Spleen (tissue), 11 donors: Measurements from ENCODE around the gene SMIM21. TPM values are rescaled to one million over a fixed set of nuclear protein-coding genes. Genes with fewer than 3 reads are reported as not detected.

Source experiments
- DNase-seq: peaks from one replicate; pipeline ENCODE4 v3.0.0-alpha.2; 2020
- H3K27ac ChIP-seq, 8 donors: fragments of 200-600 bp; sonication (generic) in 7 of 8; 1 replicate in 4 of 8; 2 replicates in 4 of 8; pipeline versions ENCODE4 v1.5.0 to v1.8.0; 2016 to 2021; ENCODE audit warnings: inconsistent platforms in 4 of 8, mild to moderate bottlenecking in 4 of 8, moderate library complexity in 1 of 8
- H3K27me3 ChIP-seq, 7 donors: fragments of 200-600 bp; sonication (generic) in 6 of 7; replicated peaks in 1 of 7; 1 replicate in 4 of 7; 2 replicates in 3 of 7; pipeline versions ENCODE4 v1.5.0 to v1.8.0; 2016 to 2021; ENCODE audit warnings: inconsistent platforms in 3 of 7, mild to moderate bottlenecking in 1 of 7
- H3K36me3 ChIP-seq, 6 donors: fragments of 200-600 bp; sonication (generic) in 5 of 6; 1 replicate in 4 of 6; 2 replicates in 2 of 6; pipeline versions ENCODE4 v1.5.0 to v1.8.0; 2016 to 2021; ENCODE audit warnings: inconsistent platforms in 2 of 6
- H3K4me1 ChIP-seq, 6 donors: fragments of 200-600 bp; sonication (generic) in 5 of 6; 1 replicate in 3 of 6; 2 replicates in 3 of 6; pipeline versions ENCODE4 v1.5.0 to v1.8.0; 2016 to 2021; ENCODE audit warnings: inconsistent platforms in 3 of 6
- H3K4me3 ChIP-seq, 8 donors: fragments of 200-600 bp; sonication (generic) in 7 of 8; 1 replicate in 4 of 8; 2 replicates in 4 of 8; pipeline versions ENCODE4 v1.5.0 to v1.8.0; 2016 to 2021; ENCODE audit warnings: inconsistent platforms in 4 of 8, mild to moderate bottlenecking in 4 of 8, moderate library complexity in 2 of 8
- H3K9me3 ChIP-seq, 8 donors: fragments of 200-600 bp; sonication (generic) in 7 of 8; 1 replicate in 4 of 8; 2 replicates in 4 of 8; pipeline versions ENCODE4 v1.5.0 to v1.8.0; 2016 to 2021; ENCODE audit warnings: inconsistent platforms in 4 of 8
- POLR2A ChIP-seq, 3 donors: fragments of 450-650 bp; IDR thresholded peaks; one replicate each; pipeline ENCODE4 v1.5.1; 2017; ENCODE audit warnings: antibody characterized with exemption in 3 of 3, mild to moderate bottlenecking in 1 of 3
- POLR2AphosphoS5 ChIP-seq, 3 donors: sonication (generic); formaldehyde crosslinking; IDR thresholded peaks; one replicate each; pipeline ENCODE4 v1.5.1; 2017; ENCODE audit warnings: antibody characterized with exemption in 3 of 3
- WGBS, 5 donors: extraction: QIAGEN DNeasy Blood & Tissue Kit in 3 of 5; methylation state at CpG; one replicate each; pipeline versions ENCODE4 v1.1.5 to v1.1.7; 2013 to 2018; 5-methylcytosine and 5-hydroxymethylcytosine counted together
- intact Hi-C: fragments of 100-400 bp; cut with DNase I; formaldehyde crosslinking; loops from one replicate; pipeline ENCODE4 v1.15.0; 2023; ENCODE audit warnings: low total_unique reads
- polyA plus RNA-seq, 3 donors: library from polyadenylated mRNA; stranded (reverse); fragments of 200-250 nt; gene quantifications; one replicate each; pipeline ENCODE4 v1.2.1, GENCODE V29; 2013
- total RNA-seq, 7 donors: library from RNA; depleted of rRNA in 3 of 7; stranded (reverse); fragments of >200 nt in 3 of 7; fragmentation: NEBNext Ultra II Directional in 4 of 7; extraction: Animal tissue kit (Norgen Biotek cat#: 25700) in 4 of 7; gene quantifications; one replicate each; pipeline versions ENCODE4 v1.1.0 to v1.2.1, GENCODE V29; 2016 to 2021
- TF ChIP-seq, protein P1 (sequence below), 11 experiments: fragments of 200-600 bp in 7 of 11; fragments of 450-650 bp in 4 of 11; sonication (generic) in 4 of 11; IDR thresholded peaks in 8 of 11; conservative IDR thresholded peaks in 3 of 11; 1 replicate in 7 of 11; 2 replicates in 4 of 11; pipeline versions ENCODE4 v1.4.0 to v1.8.0; 2016 to 2021; ENCODE audit warnings: antibody characterized with exemption in 11 of 11, inconsistent platforms in 4 of 11, mild to moderate bottlenecking in 1 of 11
- donor health status: healthy with polysubstance abuse.
- donor health status: DM: no; HTN: no; CAD: no; lungs with moderate emphysema.
- donor health status: DM: no; HTN: no; CAD: no.
- donor health status: Bipolar disorder and iron deficiency.
- donor health status: healthy.
- donor health status: DM: no; HTN: no; CAD: no.
- donor health status: DM: yes; HTN: yes; CAD: no.

SMIM21 gene
- total and polyA plus RNA-seq, 10 donors, result not detected

DNA sequence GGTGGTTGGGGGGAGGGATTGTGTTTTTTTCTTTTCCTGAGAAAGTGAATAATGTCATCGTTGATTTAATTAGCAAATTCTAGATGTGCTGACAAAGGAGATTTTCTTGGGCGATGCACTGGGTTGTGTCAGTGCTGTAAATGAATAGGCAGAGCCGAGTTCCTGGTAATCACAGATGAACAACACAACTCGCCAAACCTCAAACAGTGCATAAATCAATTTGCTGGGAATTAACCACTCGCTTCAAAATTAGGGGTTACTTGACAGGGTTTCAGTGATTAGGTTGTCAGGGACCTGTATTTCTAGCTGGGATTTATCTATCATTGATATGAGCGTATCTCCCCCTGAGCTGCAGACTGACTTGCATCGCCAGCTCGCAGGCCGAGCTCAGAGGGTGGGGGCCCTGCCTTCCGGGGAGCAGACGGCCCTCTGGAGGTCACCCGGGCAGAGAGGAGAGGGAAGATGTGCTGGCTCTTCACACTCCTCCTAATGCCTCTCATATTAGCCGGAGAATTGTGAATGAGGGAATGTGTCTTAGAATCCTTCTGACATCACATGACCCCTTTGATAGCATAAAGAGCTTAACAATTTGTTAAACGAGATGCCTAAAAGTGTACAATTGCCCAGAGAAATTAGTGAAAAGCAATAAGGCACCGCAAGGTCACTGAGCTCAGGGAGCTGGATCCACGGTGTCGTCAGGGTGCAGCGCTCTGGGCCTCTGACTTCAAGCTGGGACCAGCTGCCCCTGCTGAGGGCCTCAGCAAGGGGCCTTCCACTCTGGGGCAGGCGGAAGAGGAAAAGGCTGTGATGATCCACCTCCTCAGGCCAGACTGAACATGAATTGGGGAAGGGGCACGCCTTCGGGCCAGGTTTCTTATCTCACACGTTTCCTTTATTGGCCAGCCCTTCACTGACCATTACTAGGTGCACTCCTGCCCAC, 48.9 kb downstream of the SMIM21 start:
- H3K36me3 ChIP-seq, result no peaks in the 10 kb centered on the region
- H3K4me1 ChIP-seq, result no peaks in the 10 kb centered on the region
- H3K9me3 ChIP-seq, result no peaks in the 10 kb centered on the region
- 79 to 87% (median 83%) methylated on average over 20 to 22 of the region's 22 CpGs for WGBS, 5 donors
- H3K4me3 ChIP-seq, result no peak overlapping the region
- H3K27ac ChIP-seq, result no peak overlapping the region
- intact Hi-C loops, result no loop called here
- no peak for TF ChIP-seq POLR2AphosphoS5 (IDR thresholded peaks at IDR 0.05)
- TF ChIP-seq, protein P1, sequence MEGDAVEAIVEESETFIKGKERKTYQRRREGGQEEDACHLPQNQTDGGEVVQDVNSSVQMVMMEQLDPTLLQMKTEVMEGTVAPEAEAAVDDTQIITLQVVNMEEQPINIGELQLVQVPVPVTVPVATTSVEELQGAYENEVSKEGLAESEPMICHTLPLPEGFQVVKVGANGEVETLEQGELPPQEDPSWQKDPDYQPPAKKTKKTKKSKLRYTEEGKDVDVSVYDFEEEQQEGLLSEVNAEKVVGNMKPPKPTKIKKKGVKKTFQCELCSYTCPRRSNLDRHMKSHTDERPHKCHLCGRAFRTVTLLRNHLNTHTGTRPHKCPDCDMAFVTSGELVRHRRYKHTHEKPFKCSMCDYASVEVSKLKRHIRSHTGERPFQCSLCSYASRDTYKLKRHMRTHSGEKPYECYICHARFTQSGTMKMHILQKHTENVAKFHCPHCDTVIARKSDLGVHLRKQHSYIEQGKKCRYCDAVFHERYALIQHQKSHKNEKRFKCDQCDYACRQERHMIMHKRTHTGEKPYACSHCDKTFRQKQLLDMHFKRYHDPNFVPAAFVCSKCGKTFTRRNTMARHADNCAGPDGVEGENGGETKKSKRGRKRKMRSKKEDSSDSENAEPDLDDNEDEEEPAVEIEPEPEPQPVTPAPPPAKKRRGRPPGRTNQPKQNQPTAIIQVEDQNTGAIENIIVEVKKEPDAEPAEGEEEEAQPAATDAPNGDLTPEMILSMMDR (IDR thresholded peaks at IDR 0.05 in 8 of 11, conservative IDR thresholded peaks at IDR 0.05 in 3 of 11), result no peak
- no peak for TF ChIP-seq POLR2A (IDR thresholded peaks at IDR 0.05)
- no peaks in the 10 kb centered on the region for H3K27me3 ChIP-seq
- no peak for DNase-seq

DNA sequence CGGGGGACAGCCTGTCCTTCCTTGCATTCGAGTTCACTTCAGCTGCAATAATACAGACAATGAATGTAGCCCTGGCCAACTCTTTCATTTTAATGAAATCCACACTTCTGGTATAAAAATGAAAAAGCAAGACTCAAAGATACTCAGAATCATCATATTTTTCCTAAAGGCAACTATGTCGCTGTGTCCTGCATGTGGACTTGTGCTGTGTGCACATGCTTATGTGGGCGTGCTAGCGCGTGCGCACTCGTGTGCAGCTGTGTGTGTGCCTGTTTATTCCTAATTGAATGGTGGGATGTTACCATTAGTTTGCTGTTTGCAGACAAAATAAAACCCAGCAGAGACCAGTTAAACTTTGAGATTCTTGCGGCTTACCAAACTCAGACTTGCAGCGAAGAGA, 49.6 kb downstream of the SMIM21 start:
- 94 to 97% (median 94%) methylated on average over 10 of the region's 10 CpGs for WGBS, 5 donors
- Histone ChIP-seq H3K27ac (no peak overlapping the region), H3K9me3 (no peaks in the 10 kb centered on the region), H3K27me3 (no peaks in the 10 kb centered on the region), H3K36me3 (no peaks in the 10 kb centered on the region), H3K4me3 (no peak overlapping the region), H3K4me1 (no peaks in the 10 kb centered on the region)
- TF ChIP-seq, protein P1 (IDR thresholded peaks at IDR 0.05 in 8 of 11, conservative IDR thresholded peaks at IDR 0.05 in 3 of 11), result no peak
- no peak for TF ChIP-seq POLR2A (IDR thresholded peaks at IDR 0.05)
- no peak for TF ChIP-seq POLR2AphosphoS5 (IDR thresholded peaks at IDR 0.05)
- intact Hi-C loops, result no loop called here
- no peak for DNase-seq

DNA sequence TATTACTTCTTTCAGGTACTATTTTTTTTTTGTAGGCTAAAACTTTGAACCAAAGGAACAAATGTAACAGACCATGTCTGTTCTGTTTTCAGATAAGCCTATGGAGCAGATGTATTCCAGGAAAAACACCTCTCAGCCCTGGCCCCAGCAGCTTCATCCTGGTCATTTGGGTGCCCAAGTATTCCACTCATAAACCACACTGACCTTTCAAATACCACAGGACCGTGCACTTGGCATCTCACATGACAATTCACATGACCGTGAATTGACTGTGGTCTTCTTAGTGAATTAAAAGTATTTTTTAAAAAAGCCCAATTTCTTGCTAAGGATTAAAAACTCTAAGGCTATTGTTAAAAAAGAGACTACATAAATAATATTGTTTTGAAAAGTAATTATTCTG, 50.2 kb downstream of the SMIM21 start:
- no peaks in the 10 kb centered on the region for H3K27me3 ChIP-seq
- H3K4me1 ChIP-seq, result no peaks in the 10 kb centered on the region
- intact Hi-C loops, result no loop called here
- H3K27ac ChIP-seq, result no peak overlapping the region
- no peaks in the 10 kb centered on the region for H3K9me3 ChIP-seq
- DNase-seq, result no peak
- no peak overlapping the region for H3K4me3 ChIP-seq
- 49 to 90% (median 82%) methylated on average over 2 of the region's 2 CpGs for WGBS, 5 donors
- no peaks in the 10 kb centered on the region for H3K36me3 ChIP-seq
- TF ChIP-seq POLR2A (IDR thresholded peaks at IDR 0.05), result no peak
- TF ChIP-seq, protein P1 (IDR thresholded peaks at IDR 0.05 in 8 of 11, conservative IDR thresholded peaks at IDR 0.05 in 3 of 11), result no peak
- TF ChIP-seq POLR2AphosphoS5 (IDR thresholded peaks at IDR 0.05), result no peak

DNA sequence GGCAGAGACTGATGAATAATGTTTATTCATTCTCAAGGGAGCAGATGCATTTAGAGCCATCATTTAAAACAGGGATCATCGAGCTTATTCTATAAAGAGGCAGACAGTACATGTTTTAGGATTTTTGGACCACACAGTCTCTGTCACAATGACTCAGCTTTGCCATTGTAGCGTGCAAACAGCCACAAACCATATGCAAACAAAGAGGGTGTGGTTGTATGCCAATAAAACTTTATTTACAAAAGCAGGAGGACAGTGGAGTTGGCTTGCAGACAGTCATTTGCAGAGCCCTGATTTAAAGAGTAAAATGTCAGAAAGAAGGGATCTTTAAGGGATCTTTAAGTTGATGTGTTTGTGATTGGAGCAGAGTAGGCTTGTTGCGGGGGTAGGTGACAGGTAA, 51.5 kb downstream of the SMIM21 start:
- Histone ChIP-seq H3K36me3 (no peaks in the 10 kb centered on the region), H3K27ac (no peak overlapping the region), H3K9me3 (no peaks in the 10 kb centered on the region), H3K27me3 (no peaks in the 10 kb centered on the region), H3K4me3 (no peak overlapping the region), H3K4me1 (no peaks in the 10 kb centered on the region)
- TF ChIP-seq POLR2A (IDR thresholded peaks at IDR 0.05) (no peak), POLR2AphosphoS5 (IDR thresholded peaks at IDR 0.05) (no peak)
- TF ChIP-seq, protein P1 (IDR thresholded peaks at IDR 0.05 in 8 of 11, conservative IDR thresholded peaks at IDR 0.05 in 3 of 11), result no peak
- 79 to 86% (median 80%) methylated on average over 3 of the region's 3 CpGs for WGBS, 5 donors
- no peak for DNase-seq
- intact Hi-C loops, result no loop called here
